Activated T-cell treated with anti-CD3 and anti-CD28 coated beads, Interleukin-2, amount 50 U/mL, for 24 hours (primary cell): Measurements from ENCODE around the gene RTN4R.
"Not testable (repeated sequence)": the region's sequence is repeated elsewhere in the genome, so short reads cannot be mapped to it uniquely, and the experiment has no call there.

Experiments
- DNase-seq: peaks from one replicate; pipeline ENCODE4 v3.0.0-alpha.2; 2020
- H3K27ac Mint-ChIP-seq: 2 replicates; pipeline ENCODE4 v1.8.0; 2020; ENCODE audit warnings: mild to moderate bottlenecking, mixed read lengths
- H3K27me3 Mint-ChIP-seq: 2 replicates; pipeline ENCODE4 v1.8.0; 2020; ENCODE audit warnings: mixed read lengths
- H3K36me3 Mint-ChIP-seq: 2 replicates; pipeline ENCODE4 v1.8.0; 2020; ENCODE audit warnings: low read depth, mixed read lengths
- H3K4me1 Mint-ChIP-seq: 2 replicates; pipeline ENCODE4 v1.8.0; 2020; ENCODE audit warnings: low read depth, mixed read lengths
- H3K4me3 Mint-ChIP-seq: 2 replicates; pipeline ENCODE4 v1.8.0; 2020; ENCODE audit warnings: mild to moderate bottlenecking, moderate library complexity, mixed read lengths
- H3K9me3 Mint-ChIP-seq: 2 replicates; pipeline ENCODE4 v1.8.0; 2020; ENCODE audit warnings: mixed read lengths

The RTN4R gene

GRCh38 chr22:20268279-20269012 lies at the start of gene RTN4R:
Gene RTN4R, minus strand, starts transcription at chr22:20268318. Its CDS starts 226 bp downstream, at chr22:20268092.
- Mint-ChIP-seq H3K27me3 (peaks cover 6% of the 10 kb centered on the region), H3K4me1 (peaks cover 4% of the 10 kb centered on the region), H3K4me3 (peak within 1 kb of the TSS; percentile 49), H3K36me3 (no peaks in the 10 kb centered on the region), H3K9me3 (no peaks in the 10 kb centered on the region), H3K27ac (no peak within 1 kb of the TSS)
- DNase-seq = peak; percentile 75

- not testable (repeated sequence) for H3K36me3 Mint-ChIP-seq, H3K9me3 Mint-ChIP-seq, H3K27me3 Mint-ChIP-seq
- DNase-seq = peak; percentile 53
- peak overlapping the region; percentile 92 for H3K4me3 Mint-ChIP-seq
- H3K27ac Mint-ChIP-seq = peak overlapping the region; percentile 41
- peaks cover 50% of the 10 kb centered on the region for H3K4me1 Mint-ChIP-seq
These were observed 49.4 kb upstream of the RTN4R start for GRCh38 chr22:20317402-20318042.

DNA sequence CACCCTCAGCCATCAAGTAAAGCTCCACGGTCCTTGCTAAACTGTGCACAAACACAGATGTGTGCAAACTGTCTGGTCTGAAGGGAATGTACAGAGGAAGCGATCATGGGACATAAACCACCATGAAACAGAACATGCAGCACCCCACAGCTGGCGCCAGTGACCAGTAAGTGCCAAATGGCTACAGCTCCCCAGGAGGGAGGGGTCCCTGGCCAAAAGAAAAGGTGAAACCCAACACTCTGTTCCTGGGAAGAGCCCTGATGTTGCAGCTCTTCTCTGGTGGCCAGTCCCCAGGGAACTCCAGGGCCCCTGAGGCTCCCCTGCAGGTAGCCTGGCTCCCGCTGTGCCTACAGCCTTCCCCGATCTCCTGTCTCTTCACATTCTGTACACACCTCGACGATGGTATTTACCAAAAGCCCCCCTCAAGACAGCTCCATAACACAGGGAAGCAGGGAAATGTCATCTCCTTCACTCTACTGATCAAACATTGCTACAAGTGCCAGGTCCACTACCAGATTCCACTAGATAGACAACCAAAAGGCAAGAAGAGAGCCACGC lies 48.8 kb upstream of the RTN4R start:
- Mint-ChIP-seq H3K27me3 (no peaks in the 10 kb centered on the region), H3K4me1 (peaks cover 45% of the 10 kb centered on the region), H3K4me3 (no peak overlapping the region), H3K27ac (peak overlapping the region; percentile 11), H3K36me3 (peaks cover 8% of the 10 kb centered on the region), H3K9me3 (no peaks in the 10 kb centered on the region)
- DNase-seq = no peak

DNA sequence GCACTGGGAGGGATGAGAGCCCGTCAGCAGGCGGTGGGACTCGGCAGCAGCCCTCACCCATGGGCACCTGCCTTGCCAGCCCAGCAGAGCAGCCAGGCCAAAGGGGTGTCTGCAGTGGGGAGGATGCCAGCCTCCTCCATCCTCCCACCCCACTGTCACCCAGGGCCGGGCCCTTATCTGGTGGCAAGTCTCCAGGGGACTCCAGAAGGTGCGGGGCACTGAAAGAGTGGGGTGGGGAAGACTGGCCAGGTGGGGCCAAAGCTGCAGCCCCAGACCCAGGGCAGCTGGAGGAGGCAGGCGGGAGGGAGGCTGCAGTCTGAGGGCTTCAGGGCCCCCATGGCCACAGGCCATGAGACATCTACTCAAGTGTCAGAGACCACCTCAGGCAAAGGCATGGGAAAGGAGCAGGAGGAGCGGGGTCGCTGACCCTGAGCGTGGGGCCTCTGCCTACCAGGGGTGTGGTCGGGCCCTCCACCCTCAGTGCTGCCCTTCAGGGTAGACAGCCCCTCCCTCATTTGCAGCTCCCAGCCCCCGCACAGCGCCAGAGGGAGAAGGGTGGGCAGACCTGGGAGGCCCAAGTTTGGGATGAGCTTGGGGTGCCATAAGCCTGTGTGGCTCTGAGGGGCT lies 48.2 kb upstream of the RTN4R start:
- Mint-ChIP-seq H3K4me1 (peaks cover 39% of the 10 kb centered on the region), H3K27me3 (no peaks in the 10 kb centered on the region), H3K27ac (no peak overlapping the region), H3K9me3 (no peaks in the 10 kb centered on the region), H3K4me3 (no peak overlapping the region), H3K36me3 (peaks cover 8% of the 10 kb centered on the region)
- DNase-seq = peak; percentile 25

- Mint-ChIP-seq H3K4me1 (peaks cover 33% of the 10 kb centered on the region), H3K4me3 (no peak overlapping the region), H3K36me3 (peaks cover 7% of the 10 kb centered on the region), H3K27me3 (no peaks in the 10 kb centered on the region), H3K9me3 (no peaks in the 10 kb centered on the region), H3K27ac (no peak overlapping the region)
- DNase-seq = peak; percentile 27
These were observed 47.5 kb upstream of the RTN4R start for GRCh38 chr22:20315337-20316216.

GRCh38 chr22:20314741-20315336 lies 46.7 kb upstream of the RTN4R start:
- not testable (repeated sequence) for H3K36me3 Mint-ChIP-seq, H3K27me3 Mint-ChIP-seq

DNA sequence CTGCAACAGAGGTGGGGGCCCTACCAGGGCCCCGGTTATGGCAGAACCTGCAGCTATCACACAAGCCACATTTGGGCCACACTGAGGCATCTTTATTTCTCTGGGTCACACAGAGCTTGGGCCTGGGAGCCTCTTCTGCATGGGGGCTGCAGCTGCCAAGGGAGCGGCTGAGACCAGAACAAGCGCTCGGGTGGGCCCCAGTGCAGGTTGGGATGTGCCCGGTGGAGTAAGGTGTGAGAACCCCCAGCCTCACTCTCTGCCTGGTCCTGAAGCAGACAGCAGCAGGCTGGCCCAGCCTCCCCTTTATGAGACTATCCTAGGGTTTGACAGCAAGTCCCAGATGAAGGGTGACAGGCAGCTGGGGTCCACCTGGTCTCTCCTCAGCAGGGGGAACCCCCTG lies 46.1 kb upstream of the RTN4R start:
- H3K4me1 Mint-ChIP-seq = peaks cover 28% of the 10 kb centered on the region
- not testable (repeated sequence) for H3K9me3 Mint-ChIP-seq, H3K27ac Mint-ChIP-seq, H3K4me3 Mint-ChIP-seq, H3K36me3 Mint-ChIP-seq, H3K27me3 Mint-ChIP-seq
- peak; percentile 14 for DNase-seq

More at GRCh38 chr22:20314741-20315336, 46.7 kb upstream of the RTN4R start:
- H3K4me3 Mint-ChIP-seq, H3K27ac Mint-ChIP-seq, H3K9me3 Mint-ChIP-seq: not testable (repeated sequence)
- peak; percentile 23 for DNase-seq
- H3K4me1 Mint-ChIP-seq = peaks cover 31% of the 10 kb centered on the region

- H3K4me3 Mint-ChIP-seq, H3K9me3 Mint-ChIP-seq, H3K27me3 Mint-ChIP-seq, H3K27ac Mint-ChIP-seq, H3K36me3 Mint-ChIP-seq: not testable (repeated sequence)
- peaks cover 22% of the 10 kb centered on the region for H3K4me1 Mint-ChIP-seq
- peak; percentile 8 for DNase-seq
These were observed 45.4 kb upstream of the RTN4R start for GRCh38 chr22:20313306-20314077.

GRCh38 chr22:20312396-20313191 lies 44.5 kb upstream of the RTN4R start:
- H3K27me3 Mint-ChIP-seq = no peaks in the 10 kb centered on the region
- no peaks in the 10 kb centered on the region for H3K9me3 Mint-ChIP-seq
- no peaks in the 10 kb centered on the region for H3K36me3 Mint-ChIP-seq

GRCh38 chr22:20311249-20312062 lies 43.3 kb upstream of the RTN4R start:
- H3K4me3 Mint-ChIP-seq, H3K27ac Mint-ChIP-seq, H3K36me3 Mint-ChIP-seq, H3K9me3 Mint-ChIP-seq, H3K4me1 Mint-ChIP-seq, H3K27me3 Mint-ChIP-seq: not testable (repeated sequence)
- DNase-seq = peak; percentile 20

More at GRCh38 chr22:20312396-20313191, 44.5 kb upstream of the RTN4R start:
- Mint-ChIP-seq H3K27ac (no peak overlapping the region), H3K4me1 (peaks cover 13% of the 10 kb centered on the region), H3K4me3 (no peak overlapping the region)
- DNase-seq = peak; percentile 21

DNA sequence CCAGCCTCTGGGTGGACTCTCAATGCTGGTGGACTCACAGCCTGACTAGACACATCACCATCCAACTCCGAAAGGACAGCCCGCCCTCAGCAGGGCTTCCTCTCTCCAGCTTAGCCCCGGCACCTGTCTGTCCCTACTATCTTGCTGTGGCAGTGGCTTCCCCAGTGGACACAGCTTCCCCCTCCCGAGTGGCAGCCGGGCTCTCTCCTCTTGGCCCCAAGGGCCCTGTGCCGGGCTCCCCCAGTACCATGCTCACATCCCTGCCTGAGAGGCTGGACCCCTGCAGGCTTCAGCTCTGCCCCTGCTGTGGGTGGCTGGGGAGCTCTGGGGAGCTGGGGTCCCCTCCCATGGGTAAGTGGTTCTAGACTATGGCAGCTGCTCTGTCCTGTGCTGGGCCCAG lies 42.7 kb upstream of the RTN4R start:
- not testable (repeated sequence) for H3K9me3 Mint-ChIP-seq, H3K4me3 Mint-ChIP-seq, H3K27me3 Mint-ChIP-seq, DNase-seq, H3K27ac Mint-ChIP-seq, H3K4me1 Mint-ChIP-seq, H3K36me3 Mint-ChIP-seq

- not testable (repeated sequence) for DNase-seq, H3K27me3 Mint-ChIP-seq, H3K4me3 Mint-ChIP-seq, H3K4me1 Mint-ChIP-seq, H3K9me3 Mint-ChIP-seq, H3K27ac Mint-ChIP-seq, H3K36me3 Mint-ChIP-seq
These were observed 42.1 kb upstream of the RTN4R start for GRCh38 chr22:20310180-20310579.
